GM12872 (cell line): Measurements from ENCODE around the gene DPP6.

Experiments
- TF ChIP-seq, protein P1 (sequence below): IDR thresholded peaks from 3 replicates; pipeline ENCODE4 v1.5.1; 2011; ENCODE audit warnings: low read depth, mild to moderate bottlenecking, low read length, moderate library complexity; ENCODE audit not compliant: insufficient read depth

Gene DPP6

DNA sequence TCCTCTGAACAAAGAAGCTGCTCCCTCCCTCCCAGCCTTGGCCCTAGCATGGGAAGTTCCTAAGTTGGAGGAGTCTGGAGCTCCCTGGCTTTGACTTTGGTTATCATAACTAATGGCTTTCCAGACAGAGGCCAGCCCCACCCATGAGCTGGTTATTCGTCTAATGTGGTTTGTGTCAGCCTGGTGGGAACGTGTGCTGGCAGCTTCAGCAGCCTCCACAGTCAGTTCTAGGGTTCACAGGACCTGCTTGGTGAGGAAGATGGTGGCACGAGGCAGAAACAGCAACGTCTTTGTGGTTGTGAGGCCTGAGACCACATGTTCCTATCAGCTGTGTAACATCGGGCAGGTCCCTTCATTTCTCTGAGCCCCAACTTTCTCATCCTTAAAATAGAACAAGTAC, 847.7 kb downstream of the DPP6 start:
- TF ChIP-seq, protein P1, sequence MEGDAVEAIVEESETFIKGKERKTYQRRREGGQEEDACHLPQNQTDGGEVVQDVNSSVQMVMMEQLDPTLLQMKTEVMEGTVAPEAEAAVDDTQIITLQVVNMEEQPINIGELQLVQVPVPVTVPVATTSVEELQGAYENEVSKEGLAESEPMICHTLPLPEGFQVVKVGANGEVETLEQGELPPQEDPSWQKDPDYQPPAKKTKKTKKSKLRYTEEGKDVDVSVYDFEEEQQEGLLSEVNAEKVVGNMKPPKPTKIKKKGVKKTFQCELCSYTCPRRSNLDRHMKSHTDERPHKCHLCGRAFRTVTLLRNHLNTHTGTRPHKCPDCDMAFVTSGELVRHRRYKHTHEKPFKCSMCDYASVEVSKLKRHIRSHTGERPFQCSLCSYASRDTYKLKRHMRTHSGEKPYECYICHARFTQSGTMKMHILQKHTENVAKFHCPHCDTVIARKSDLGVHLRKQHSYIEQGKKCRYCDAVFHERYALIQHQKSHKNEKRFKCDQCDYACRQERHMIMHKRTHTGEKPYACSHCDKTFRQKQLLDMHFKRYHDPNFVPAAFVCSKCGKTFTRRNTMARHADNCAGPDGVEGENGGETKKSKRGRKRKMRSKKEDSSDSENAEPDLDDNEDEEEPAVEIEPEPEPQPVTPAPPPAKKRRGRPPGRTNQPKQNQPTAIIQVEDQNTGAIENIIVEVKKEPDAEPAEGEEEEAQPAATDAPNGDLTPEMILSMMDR: no peak

DNA sequence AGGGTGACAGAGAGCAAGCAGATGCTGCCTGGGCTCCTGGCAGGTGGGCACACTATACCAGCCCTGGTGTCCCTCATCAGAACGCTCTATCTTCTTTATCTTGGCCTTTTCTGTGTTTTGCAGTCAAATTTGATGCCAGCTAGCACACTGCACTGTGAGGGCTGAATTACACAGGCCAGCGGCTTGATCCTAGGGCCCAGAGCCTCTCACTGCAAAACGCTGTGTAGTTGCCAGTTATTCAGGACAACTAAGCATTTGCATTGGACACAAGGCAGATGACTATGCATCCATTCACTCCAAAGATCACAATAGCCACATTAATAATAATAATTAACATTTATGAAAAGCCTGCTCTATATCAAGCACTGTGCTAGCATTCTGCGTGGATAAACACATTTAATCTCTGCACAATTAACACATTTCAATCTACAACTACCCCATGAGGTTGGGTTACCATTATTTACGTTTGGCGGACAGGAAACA, 850.4 kb downstream of the DPP6 start:
- TF ChIP-seq, protein P1: no peak

GRCh38 chr7:154903083-154903731, 851.0 kb downstream of the DPP6 start:
- TF ChIP-seq, protein P1: no peak

DNA sequence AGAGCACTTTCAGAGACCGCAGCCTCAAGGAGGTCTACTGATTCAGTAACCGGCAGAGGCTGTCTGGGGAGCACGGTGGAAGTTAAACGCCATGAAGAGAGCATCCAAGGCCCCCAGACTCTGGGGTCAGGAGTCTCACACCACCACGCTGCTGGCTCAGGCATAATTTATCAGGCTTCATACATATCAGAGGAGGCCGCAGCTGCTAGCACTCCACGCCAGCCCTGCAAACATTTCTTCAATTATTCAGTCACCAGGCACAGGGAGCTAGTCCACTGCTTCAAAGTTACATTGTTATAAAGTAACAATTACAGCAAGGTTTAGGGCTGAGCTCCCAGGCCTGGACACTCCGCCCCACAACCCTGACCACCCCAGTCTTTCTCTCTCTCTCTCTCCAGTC, 852.9 kb downstream of the DPP6 start:
- TF ChIP-seq, protein P1: no peak

GRCh38 chr7:154905615-154906014, 853.4 kb downstream of the DPP6 start:
- TF ChIP-seq, protein P1: no peak

DNA sequence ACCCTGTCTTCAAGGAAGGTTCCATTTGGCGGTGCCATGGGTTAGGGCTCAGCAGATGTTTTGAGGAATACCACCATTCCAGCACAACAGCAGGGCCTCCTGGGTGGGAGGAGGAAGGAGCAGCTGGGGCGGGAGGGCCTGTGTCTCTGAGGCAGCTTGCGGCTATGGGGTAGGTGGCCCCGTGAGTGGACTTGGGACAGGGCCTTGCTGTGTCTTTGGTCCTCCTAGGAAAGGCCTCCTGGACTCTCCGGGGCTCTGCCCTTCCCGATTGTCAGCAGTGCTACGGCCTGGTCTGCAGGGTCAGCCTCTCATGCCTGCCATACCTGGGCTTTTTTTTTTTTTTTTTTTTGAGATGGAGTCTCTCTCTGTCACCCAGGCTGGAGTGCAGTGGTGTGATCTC, 854.0 kb downstream of the DPP6 start:
- TF ChIP-seq, protein P1: no peak

DNA sequence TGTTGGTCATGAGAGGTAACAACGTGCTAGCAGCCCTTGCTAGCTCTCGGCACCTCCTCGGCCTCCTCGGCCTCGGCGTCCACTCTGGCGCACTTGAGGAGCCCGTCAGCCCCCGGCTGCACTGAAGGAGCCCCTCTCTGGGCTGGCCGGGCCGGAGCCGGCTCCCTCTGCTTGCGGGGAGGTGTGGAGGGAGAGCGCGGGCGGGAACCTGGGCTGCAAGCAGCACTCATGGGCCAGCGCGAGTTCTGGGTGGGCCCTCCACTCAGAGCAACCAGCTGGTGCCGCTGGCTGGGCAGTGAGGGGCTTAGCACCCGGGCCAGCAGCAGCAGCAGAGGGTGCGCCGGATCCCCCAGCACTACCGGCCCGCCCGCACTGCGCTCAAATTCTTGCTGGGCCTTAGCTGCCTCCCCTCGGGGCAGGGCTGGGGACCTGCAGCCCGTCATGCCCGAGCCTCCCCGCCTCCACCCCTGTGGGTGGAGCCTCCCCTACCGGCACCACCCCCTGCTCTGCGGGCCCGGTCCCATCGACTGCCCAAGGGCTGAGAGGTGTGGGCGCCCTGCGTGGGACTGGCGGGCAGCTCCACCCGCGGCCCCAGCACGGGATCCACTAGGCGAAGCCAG, 854.6 kb downstream of the DPP6 start:
- TF ChIP-seq, protein P1: no peak
